ENCODE measurements around the gene USP9Y.

The USP9Y gene

GRCh38 chrY:12715376-12715775 lies 14.3 kb downstream of the USP9Y start:
- H3K27me3 ChIP-seq (ENCODE audit: control insufficient read depth in 1 of 2, insufficient read depth in 2 of 2, low read length in 2 of 2), result no peaks in the 10 kb centered on the region
- H3K4me1 ChIP-seq (ENCODE audit: insufficient read depth, low read length), result no peaks in the 10 kb centered on the region
- H3K4me3 ChIP-seq (ENCODE audit: low read depth in 1 of 2, low read length in 2 of 2), result no peak overlapping the region
- H3K9me3 ChIP-seq (ENCODE audit: low read length), result no peaks in the 10 kb centered on the region
- no peak overlapping the region for H3K9ac ChIP-seq (ENCODE audit: low read length)
- no peak overlapping the region for H3K27ac ChIP-seq (ENCODE audit: low read depth, low read length)
- H3K36me3 ChIP-seq (ENCODE audit: insufficient read depth, low read length), result no peaks in the 10 kb centered on the region

DNA sequence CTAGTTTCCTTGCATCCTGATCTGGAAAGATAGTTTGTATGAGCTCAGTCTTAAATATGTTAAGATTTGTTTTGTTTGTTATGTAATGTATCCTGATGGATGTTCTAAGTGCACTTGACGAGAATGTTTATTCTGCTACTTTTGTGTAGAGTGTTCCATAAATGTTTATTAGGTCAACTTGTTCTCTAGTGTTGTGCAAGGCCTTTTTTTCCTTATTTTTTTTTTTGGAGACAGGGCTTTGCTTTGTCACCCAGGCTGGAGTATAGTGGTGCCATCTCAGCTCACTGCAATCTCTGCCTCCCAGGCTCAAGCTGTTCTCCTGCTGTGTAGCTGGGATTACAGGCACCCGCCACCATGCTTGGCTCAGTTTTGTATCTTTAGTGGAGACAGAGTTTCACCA lies 28.7 kb downstream of the USP9Y start:
- no peaks in the 10 kb centered on the region for H3K9me3 ChIP-seq (ENCODE audit: low read length)
- H3K4me3 ChIP-seq (ENCODE audit: low read depth in 1 of 2, low read length in 2 of 2), result no peak overlapping the region
- no peaks in the 10 kb centered on the region for H3K27me3 ChIP-seq (ENCODE audit: control insufficient read depth in 1 of 2, insufficient read depth in 2 of 2, low read length in 2 of 2)
- no peak overlapping the region for H3K27ac ChIP-seq (ENCODE audit: low read depth, low read length)
- H3K9ac ChIP-seq (ENCODE audit: low read length), result no peak overlapping the region
- H3K36me3 ChIP-seq (ENCODE audit: insufficient read depth, low read length), result no peaks in the 10 kb centered on the region
- H3K4me1 ChIP-seq (ENCODE audit: insufficient read depth, low read length), result no peaks in the 10 kb centered on the region

DNA sequence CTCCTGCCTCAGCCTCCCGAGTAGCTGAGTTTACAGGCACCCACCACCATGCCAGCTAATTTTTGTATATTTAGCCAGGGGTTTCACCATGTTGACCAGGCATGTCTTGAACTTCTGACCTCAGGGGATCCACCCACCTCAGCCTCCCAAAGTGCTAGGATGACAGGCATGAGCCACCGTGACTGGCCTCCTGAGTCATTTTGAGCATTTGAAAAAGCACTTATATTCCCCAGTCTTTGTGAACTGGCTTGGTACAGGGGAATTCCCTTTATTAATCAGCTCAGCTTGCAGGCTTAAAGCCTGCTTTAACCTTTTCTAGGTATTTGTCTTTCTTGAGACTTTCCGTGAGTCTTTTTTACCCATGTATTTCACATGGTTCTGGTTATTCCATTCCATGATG lies 32.6 kb downstream of the USP9Y start:
- H3K36me3 ChIP-seq (ENCODE audit: insufficient read depth, low read length), result no peaks in the 10 kb centered on the region
- no peaks in the 10 kb centered on the region for H3K9me3 ChIP-seq (ENCODE audit: low read length)
- H3K4me1 ChIP-seq (ENCODE audit: insufficient read depth, low read length), result no peaks in the 10 kb centered on the region
- no peaks in the 10 kb centered on the region for H3K27me3 ChIP-seq (ENCODE audit: control insufficient read depth in 1 of 2, insufficient read depth in 2 of 2, low read length in 2 of 2)
- H3K9ac ChIP-seq (ENCODE audit: low read length), result no peak overlapping the region
- H3K27ac ChIP-seq (ENCODE audit: low read depth, low read length), result no peak overlapping the region
- no peak overlapping the region for H3K4me3 ChIP-seq (ENCODE audit: low read depth in 1 of 2, low read length in 2 of 2)

DNA sequence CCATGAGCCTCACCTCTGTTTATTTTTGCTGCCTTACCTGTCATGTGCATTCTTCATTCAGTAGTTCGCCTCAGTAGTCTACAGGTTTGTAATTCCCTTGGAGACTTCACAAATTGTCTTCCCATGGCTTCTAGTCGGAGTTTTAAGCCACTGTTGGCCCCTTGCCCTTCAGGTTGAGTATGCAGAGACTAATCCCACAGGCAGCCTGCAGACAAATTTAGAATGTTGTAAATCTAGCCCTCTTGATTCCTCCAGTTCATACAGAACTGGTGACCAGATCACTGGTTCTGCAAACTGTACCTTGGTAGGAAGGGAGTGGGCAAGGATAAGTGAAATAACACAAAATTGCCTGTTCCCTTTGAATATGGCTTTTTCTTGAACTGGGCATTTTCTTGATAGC lies 33.0 kb downstream of the USP9Y start:
- Histone ChIP-seq H3K9ac (ENCODE audit: low read length) (no peak overlapping the region), H3K4me1 (ENCODE audit: insufficient read depth, low read length) (no peaks in the 10 kb centered on the region)

GRCh38 chrY:12741414-12741813 lies 40.4 kb downstream of the USP9Y start:
- Histone ChIP-seq H3K27me3 (ENCODE audit: control insufficient read depth in 1 of 2, insufficient read depth in 2 of 2, low read length in 2 of 2) (no peaks in the 10 kb centered on the region), H3K36me3 (ENCODE audit: insufficient read depth, low read length) (no peaks in the 10 kb centered on the region), H3K4me1 (ENCODE audit: insufficient read depth, low read length) (no peaks in the 10 kb centered on the region), H3K27ac (ENCODE audit: low read depth, low read length) (no peak overlapping the region), H3K9me3 (ENCODE audit: low read length) (no peaks in the 10 kb centered on the region), H3K9ac (ENCODE audit: low read length) (no peak overlapping the region), H3K4me3 (ENCODE audit: low read depth in 1 of 2, low read length in 2 of 2) (no peak overlapping the region)

More for the DNA sequence above, 33.0 kb downstream of the USP9Y start:
- H3K9me3 ChIP-seq (ENCODE audit: low read length), result no peaks in the 10 kb centered on the region
- no peak overlapping the region for H3K27ac ChIP-seq (ENCODE audit: low read depth, low read length)
- no peaks in the 10 kb centered on the region for H3K27me3 ChIP-seq (ENCODE audit: control insufficient read depth in 1 of 2, insufficient read depth in 2 of 2, low read length in 2 of 2)
- no peak overlapping the region for H3K4me3 ChIP-seq (ENCODE audit: low read depth in 1 of 2, low read length in 2 of 2)
- no peaks in the 10 kb centered on the region for H3K36me3 ChIP-seq (ENCODE audit: insufficient read depth, low read length)

DNA sequence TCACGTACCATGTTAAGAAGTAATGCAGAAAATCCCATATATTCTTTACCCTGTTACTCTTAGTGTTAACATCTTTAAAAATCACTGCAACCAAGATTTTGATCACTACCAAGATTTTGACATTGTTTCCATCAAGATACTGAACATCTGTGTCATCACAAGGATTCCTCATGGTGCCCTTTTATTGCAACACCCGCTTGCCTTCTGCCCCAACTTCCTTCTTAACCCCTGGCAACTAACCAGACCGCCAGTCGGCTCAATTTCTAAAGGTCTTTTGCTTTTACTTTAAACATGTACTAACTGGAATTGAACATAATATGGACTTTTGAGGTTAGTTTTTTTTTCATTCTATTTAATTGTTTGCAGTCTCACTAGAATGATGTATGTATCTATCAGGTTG lies 41.7 kb downstream of the USP9Y start:
- Histone ChIP-seq H3K9ac (ENCODE audit: low read length) (no peak overlapping the region), H3K27me3 (ENCODE audit: control insufficient read depth in 1 of 2, insufficient read depth in 2 of 2, low read length in 2 of 2) (no peaks in the 10 kb centered on the region), H3K4me1 (ENCODE audit: insufficient read depth, low read length) (no peaks in the 10 kb centered on the region), H3K27ac (ENCODE audit: low read depth, low read length) (no peak overlapping the region), H3K4me3 (ENCODE audit: low read depth in 1 of 2, low read length in 2 of 2) (no peak overlapping the region), H3K36me3 (ENCODE audit: insufficient read depth, low read length) (no peaks in the 10 kb centered on the region), H3K9me3 (ENCODE audit: low read length) (no peaks in the 10 kb centered on the region)

GRCh38 chrY:12744091-12744490 lies 43.1 kb downstream of the USP9Y start:
- H3K27ac ChIP-seq (ENCODE audit: low read depth, low read length), result no peak overlapping the region

DNA sequence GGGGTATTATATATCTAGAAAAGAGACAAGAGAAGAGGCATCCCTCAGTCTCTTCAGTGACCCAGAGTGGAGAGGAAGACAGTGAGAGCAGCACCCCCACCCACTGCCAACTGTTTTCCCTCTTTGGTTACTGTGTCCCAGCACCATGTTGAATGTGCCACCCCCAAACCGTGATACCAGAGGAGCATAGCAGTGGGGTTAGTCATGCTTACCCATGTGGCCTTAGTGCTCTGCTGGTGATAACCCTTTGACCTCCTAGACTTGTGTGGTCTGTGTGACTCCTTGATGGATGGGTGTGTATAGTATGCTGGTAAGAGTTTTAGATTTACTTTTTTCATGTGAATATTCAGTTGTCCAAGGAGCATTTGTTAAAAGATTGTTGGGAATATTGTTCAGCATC lies 48.3 kb downstream of the USP9Y start:
- Histone ChIP-seq H3K4me1 (ENCODE audit: insufficient read depth, low read length) (no peaks in the 10 kb centered on the region), H3K27me3 (ENCODE audit: control insufficient read depth in 1 of 2, insufficient read depth in 2 of 2, low read length in 2 of 2) (no peaks in the 10 kb centered on the region), H3K36me3 (ENCODE audit: insufficient read depth, low read length) (no peaks in the 10 kb centered on the region), H3K4me3 (ENCODE audit: low read depth in 1 of 2, low read length in 2 of 2) (no peak overlapping the region), H3K9ac (ENCODE audit: low read length) (no peak overlapping the region), H3K9me3 (ENCODE audit: low read length) (no peaks in the 10 kb centered on the region), H3K27ac (ENCODE audit: low read depth, low read length) (no peak overlapping the region)

More at GRCh38 chrY:12744091-12744490, 43.1 kb downstream of the USP9Y start:
- H3K36me3 ChIP-seq (ENCODE audit: insufficient read depth, low read length), result no peaks in the 10 kb centered on the region
- H3K9me3 ChIP-seq (ENCODE audit: low read length), result no peaks in the 10 kb centered on the region
- no peak overlapping the region for H3K4me3 ChIP-seq (ENCODE audit: low read depth in 1 of 2, low read length in 2 of 2)
- no peaks in the 10 kb centered on the region for H3K4me1 ChIP-seq (ENCODE audit: insufficient read depth, low read length)
- H3K9ac ChIP-seq (ENCODE audit: low read length), result no peak overlapping the region
- H3K27me3 ChIP-seq (ENCODE audit: control insufficient read depth in 1 of 2, insufficient read depth in 2 of 2, low read length in 2 of 2), result no peaks in the 10 kb centered on the region

DNA sequence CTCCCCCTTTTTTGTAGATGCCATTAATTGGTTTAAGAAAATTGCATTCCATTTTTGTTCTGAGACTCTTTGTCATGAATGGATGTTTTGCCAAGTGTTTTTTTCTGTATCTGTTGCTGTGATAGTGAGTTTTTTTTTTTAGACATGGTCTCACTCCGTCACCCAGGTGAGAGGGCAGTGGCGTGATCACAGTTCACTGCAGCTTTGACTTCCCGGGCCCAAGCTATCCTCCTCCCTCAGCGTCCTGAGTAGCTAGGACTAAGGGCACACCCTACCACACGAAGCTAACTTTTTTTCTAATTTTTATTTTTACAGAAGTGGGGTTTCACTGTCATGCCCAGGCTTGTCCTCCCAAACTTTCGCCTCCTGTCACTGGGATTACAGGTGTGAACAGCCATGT lies 51.8 kb downstream of the USP9Y start:
- Histone ChIP-seq H3K4me3 (ENCODE audit: low read depth in 1 of 2, low read length in 2 of 2) (no peak overlapping the region), H3K27ac (ENCODE audit: low read depth, low read length) (no peak overlapping the region), H3K9me3 (ENCODE audit: low read length) (no peaks in the 10 kb centered on the region), H3K9ac (ENCODE audit: low read length) (no peak overlapping the region), H3K36me3 (ENCODE audit: insufficient read depth, low read length) (no peaks in the 10 kb centered on the region), H3K27me3 (ENCODE audit: control insufficient read depth in 1 of 2, insufficient read depth in 2 of 2, low read length in 2 of 2) (no peaks in the 10 kb centered on the region), H3K4me1 (ENCODE audit: insufficient read depth, low read length) (no peaks in the 10 kb centered on the region)

DNA sequence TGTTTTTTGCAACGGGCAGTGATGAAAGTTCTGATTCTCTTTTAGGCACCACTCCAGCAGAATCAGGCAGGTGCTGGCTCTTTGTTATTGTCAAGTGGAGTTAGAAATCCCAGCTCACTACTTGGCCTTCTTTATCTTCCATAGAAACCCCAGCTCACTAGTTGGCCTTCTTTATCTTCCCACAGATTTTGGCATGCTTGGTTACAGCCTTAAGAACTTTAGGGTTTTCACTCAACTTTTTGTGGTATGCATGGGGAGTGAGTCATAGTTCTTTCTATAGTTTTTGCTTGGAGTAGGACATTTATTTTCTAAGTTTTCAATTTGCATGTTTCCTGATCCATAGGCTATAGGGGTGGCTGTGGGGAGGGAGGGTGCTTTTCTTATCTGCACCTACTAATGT lies 55.0 kb downstream of the USP9Y start:
- no peaks in the 10 kb centered on the region for H3K36me3 ChIP-seq (ENCODE audit: insufficient read depth, low read length)
- H3K4me3 ChIP-seq (ENCODE audit: low read depth in 1 of 2, low read length in 2 of 2), result no peak overlapping the region
- no peaks in the 10 kb centered on the region for H3K27me3 ChIP-seq (ENCODE audit: control insufficient read depth in 1 of 2, insufficient read depth in 2 of 2, low read length in 2 of 2)
- H3K9ac ChIP-seq (ENCODE audit: low read length), result no peak overlapping the region
- no peaks in the 10 kb centered on the region for H3K4me1 ChIP-seq (ENCODE audit: insufficient read depth, low read length)
- no peaks in the 10 kb centered on the region for H3K9me3 ChIP-seq (ENCODE audit: low read length)
- no peak overlapping the region for H3K27ac ChIP-seq (ENCODE audit: low read depth, low read length)

DNA sequence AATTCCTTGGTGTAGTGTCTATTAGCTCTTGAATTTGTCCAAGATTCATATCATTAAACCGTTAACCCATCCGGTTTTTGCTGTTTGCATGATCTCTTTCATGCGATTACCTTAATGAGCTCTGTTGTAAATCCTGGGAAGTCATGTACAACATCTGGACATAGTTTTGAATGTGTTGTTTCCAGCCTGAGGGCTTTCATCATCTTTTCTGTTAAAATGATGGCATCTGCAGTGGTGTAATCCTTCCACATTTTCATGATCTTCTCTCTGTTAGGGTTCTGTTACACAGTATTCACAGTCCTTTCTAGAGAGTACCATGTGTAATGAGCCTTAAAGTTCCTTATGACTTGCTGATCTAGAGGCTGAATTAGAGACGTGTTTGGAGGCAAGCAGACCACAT lies 64.9 kb downstream of the USP9Y start:
- Histone ChIP-seq H3K4me3 (ENCODE audit: low read depth in 1 of 2, low read length in 2 of 2) (no peak overlapping the region), H3K27me3 (ENCODE audit: control insufficient read depth in 1 of 2, insufficient read depth in 2 of 2, low read length in 2 of 2) (no peaks in the 10 kb centered on the region), H3K36me3 (ENCODE audit: insufficient read depth, low read length) (no peaks in the 10 kb centered on the region), H3K9me3 (ENCODE audit: low read length) (no peaks in the 10 kb centered on the region), H3K4me1 (ENCODE audit: insufficient read depth, low read length) (no peaks in the 10 kb centered on the region), H3K9ac (ENCODE audit: low read length) (no peak overlapping the region), H3K27ac (ENCODE audit: low read depth, low read length) (no peak overlapping the region)

- no peaks in the 10 kb centered on the region for H3K4me1 ChIP-seq (ENCODE audit: insufficient read depth, low read length)
- no peaks in the 10 kb centered on the region for H3K9me3 ChIP-seq (ENCODE audit: low read length)
- H3K36me3 ChIP-seq (ENCODE audit: insufficient read depth, low read length), result no peaks in the 10 kb centered on the region
- no peak overlapping the region for H3K9ac ChIP-seq (ENCODE audit: low read length)
- no peak overlapping the region for H3K4me3 ChIP-seq (ENCODE audit: low read depth in 1 of 2, low read length in 2 of 2)
- H3K27me3 ChIP-seq (ENCODE audit: control insufficient read depth in 1 of 2, insufficient read depth in 2 of 2, low read length in 2 of 2), result no peaks in the 10 kb centered on the region
- H3K27ac ChIP-seq (ENCODE audit: low read depth, low read length), result no peak overlapping the region
These were observed 83.5 kb downstream of the USP9Y start for GRCh38 chrY:12784521-12784920.

Data from muscle layer of colon (tissue), 2 donors.